ENCODE measurements around the gene UMAD1.

GRCh38 chr7:7768977-7769709, 128.6 kb downstream of the UMAD1 start:
- TF ChIP-seq POLR2A (IDR thresholded peaks at IDR 0.05), result no peak
- TF ChIP-seq, protein P1, sequence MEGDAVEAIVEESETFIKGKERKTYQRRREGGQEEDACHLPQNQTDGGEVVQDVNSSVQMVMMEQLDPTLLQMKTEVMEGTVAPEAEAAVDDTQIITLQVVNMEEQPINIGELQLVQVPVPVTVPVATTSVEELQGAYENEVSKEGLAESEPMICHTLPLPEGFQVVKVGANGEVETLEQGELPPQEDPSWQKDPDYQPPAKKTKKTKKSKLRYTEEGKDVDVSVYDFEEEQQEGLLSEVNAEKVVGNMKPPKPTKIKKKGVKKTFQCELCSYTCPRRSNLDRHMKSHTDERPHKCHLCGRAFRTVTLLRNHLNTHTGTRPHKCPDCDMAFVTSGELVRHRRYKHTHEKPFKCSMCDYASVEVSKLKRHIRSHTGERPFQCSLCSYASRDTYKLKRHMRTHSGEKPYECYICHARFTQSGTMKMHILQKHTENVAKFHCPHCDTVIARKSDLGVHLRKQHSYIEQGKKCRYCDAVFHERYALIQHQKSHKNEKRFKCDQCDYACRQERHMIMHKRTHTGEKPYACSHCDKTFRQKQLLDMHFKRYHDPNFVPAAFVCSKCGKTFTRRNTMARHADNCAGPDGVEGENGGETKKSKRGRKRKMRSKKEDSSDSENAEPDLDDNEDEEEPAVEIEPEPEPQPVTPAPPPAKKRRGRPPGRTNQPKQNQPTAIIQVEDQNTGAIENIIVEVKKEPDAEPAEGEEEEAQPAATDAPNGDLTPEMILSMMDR (IDR thresholded peaks at IDR 0.05), result no peak
